GDM1 (cell line): ENCODE data around the gene ZNF611.
A peak's percentile ranks its signal among the peaks of the same experiment; 100 is the strongest.
"Not testable (repeated sequence)": the region's sequence is repeated elsewhere in the genome, so short reads cannot be mapped to it uniquely, and the experiment has no call there.

Source experiments
- DNase-seq: peaks from one replicate; lab custom pipeline; 2025; lab: John Stamatoyannopoulos, UW

The ZNF611 gene

DNA sequence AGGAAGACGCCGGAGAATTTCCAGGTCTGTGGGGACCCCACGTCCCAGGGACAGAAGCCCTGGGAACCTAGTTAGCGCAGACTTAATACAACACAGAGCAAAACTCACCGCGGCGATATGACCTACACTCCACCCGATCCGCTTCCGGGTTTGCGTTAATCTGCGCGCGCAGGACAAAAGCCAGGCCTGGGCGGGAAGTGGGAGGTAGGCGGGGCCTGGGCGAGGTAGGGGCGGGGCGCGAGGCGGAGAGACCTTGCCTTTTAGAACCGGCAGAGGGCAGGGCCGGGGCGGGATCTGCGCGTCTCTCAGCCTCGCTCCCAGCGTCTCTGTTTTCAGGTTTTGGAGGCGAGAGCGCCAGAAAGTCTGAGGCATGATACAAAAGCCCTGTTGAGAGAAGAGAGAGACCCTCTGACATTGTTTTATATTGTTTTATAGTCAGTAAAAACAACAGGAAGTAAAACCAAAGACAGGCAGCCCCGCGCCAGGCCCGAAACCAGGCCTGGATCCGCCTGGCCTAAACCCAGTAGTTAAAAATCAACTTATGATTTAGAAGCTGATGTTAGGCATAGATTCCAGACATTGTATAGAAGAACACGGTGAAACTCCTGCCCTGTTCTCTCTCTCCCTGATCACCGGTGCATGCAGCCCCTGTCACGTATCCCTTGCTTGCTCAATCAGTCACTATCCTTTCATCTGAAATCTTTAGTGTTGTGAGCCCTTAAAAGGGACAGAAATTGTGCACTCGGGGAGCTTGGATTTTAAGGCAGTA, at the start of gene ZNF611:
Gene ZNF611, minus strand, starts transcription at position 152 of the 769 bp plus-strand sequence. CDS start 19,150 bp downstream, outside the sequence.
- DNase-seq = peak; percentile 91

DNA sequence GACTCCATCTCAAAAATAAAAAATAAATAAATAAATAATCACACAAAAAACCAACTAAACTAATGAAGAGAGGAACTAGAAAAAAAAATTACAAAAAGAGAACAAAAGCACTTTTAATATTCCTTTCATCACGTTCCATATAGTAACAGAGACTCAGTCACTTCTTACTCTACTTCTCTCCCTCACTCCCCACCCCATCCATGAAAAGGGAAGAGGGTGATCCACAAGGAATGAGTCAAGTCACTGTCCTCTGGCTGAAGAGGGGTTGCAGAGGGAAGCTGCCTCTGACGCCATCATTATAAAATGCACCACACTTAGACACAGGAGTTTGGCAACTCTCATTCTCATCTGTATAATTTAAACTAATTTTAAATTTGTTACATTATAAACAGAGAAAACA, 48.0 kb upstream of the ZNF611 start:
- DNase-seq = not testable (repeated sequence)

DNA sequence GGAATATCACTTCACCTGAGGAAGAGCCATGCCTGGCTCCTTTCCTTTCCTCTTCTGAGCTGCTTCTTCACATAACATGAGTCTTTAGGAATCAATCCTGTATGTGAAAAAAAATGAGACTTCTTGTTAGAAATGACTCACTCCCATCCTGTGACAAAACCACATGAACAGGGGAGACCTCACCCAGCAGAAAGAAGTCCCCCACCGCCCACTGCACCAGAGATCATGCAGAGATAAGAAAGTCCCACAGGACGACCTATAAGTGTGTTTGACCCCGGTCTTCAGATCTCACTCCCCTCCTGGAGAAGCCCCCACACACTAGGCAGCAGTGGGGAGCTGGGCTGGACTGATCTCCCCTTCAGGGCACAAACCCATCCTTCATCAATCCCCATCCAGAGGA, 44.0 kb upstream of the ZNF611 start:
- no peak for DNase-seq

DNA sequence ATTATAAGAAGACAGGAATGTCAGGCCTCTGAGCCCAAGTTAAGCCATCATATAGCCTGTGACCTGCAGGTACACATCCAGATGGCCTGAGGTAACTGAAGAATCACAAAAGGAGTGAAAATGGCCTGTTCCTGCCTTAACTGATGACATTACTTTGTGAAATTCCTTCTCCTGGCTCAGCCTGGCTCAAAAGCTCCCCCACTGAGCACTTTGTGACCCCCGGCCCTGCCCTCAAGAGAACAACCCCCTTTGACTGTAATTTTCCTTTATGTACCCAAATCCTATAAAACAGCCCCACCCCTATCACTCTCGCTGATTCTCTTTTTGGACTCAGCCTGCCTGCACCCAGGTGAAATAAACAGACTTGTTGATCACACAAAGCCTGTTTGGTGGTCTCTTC, 21.6 kb upstream of the ZNF611 start:
- not testable (repeated sequence) for DNase-seq

DNA sequence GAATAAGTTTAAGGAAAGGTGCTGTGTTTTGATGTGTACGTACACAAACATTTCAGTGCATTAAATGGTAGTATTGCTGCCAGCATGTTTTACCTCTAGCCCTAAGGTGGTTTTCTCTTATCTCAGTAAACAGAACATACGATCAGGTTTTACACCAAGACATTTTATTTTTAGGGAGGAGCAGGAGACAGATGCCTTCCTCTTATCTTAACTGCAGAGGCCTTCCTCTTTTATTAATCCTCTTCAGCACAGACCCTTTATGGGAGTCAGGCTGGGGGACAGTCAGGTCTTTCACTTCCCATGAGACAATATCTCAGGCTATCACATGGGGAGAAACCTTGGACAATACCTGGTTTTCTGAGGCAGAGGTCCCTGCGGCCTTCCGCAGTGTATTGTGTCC, 14.9 kb upstream of the ZNF611 start:
- peak; percentile 16 for DNase-seq

DNA sequence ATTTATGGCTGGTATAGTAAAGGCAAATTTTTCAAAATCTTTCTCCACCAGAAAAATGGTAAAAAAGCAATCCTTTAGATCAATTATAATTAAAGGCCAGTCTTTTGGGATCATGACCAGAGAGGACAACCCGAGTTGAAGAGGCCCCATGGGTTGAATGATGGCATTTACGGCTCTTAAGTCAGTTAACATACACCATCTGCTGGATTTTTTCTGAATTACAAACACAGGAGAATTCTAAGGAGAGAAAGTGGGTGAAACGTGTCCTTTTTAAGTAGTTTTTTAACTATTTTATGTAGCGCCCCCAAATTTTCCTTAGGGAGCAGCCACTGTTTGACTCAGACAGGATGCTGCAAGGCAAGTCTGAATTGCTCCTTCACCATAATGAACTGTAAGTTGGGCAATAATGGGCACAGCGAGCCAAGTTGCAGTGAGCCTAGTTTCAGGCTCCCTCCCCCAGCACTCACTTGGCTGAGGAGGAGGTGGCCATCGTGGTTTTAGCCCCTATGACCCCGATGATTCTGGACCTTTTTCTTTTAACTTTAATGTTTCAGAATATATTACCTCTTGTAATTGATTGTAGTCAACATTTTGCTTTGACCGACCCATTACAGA, 13.6 kb upstream of the ZNF611 start:
- DNase-seq = peak; percentile 1

GRCh38 chr19:52745919-52746318, 11.1 kb upstream of the ZNF611 start:
- not testable (repeated sequence) for DNase-seq

- no peak for DNase-seq
Measured at GRCh38 chr19:52743091-52743490, 8.2 kb upstream of the ZNF611 start.

DNA sequence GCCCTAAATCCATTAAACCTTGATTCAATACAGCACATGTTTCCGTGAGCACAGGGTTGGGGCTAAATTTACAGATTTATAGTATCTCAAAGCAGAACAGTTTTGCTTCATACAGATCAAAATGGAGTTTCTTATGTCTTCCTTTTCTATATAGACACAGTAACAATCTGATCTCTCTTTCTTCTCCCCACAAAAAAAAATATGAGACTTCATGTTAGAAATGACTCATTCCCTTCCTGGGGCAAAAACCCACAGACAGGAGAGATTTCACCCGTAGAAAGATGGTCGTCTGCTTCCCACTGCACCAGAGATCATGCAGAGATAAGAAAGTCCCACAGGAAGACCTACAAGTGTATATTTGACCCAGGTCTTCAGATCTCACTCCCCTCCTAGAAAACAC, 7.7 kb upstream of the ZNF611 start:
- no peak for DNase-seq

GRCh38 chr19:52741951-52742485, 7.2 kb upstream of the ZNF611 start:
- DNase-seq = no peak

- not testable (repeated sequence) for DNase-seq
Measured at GRCh38 chr19:52741371-52741770, 6.5 kb upstream of the ZNF611 start.

DNA sequence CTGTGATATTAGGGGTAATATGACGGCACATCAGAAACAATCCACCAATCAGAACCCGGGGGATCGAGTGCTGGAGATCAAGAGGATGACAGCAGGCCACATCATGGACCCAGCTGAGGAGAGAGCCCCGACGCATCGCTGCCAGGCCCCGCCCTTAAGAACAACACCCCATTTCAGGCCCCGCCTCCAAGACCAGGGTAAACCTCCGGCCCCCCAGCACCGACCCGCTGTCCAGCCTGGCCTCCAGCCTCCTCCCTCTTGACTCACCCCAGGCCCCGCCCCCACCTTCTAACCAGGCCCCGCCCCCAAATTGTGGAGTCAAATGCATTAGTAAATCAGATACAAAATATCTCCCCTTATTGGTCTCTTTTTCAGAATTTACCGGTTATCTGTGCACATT, 4.7 kb upstream of the ZNF611 start:
- no peak for DNase-seq

DNA sequence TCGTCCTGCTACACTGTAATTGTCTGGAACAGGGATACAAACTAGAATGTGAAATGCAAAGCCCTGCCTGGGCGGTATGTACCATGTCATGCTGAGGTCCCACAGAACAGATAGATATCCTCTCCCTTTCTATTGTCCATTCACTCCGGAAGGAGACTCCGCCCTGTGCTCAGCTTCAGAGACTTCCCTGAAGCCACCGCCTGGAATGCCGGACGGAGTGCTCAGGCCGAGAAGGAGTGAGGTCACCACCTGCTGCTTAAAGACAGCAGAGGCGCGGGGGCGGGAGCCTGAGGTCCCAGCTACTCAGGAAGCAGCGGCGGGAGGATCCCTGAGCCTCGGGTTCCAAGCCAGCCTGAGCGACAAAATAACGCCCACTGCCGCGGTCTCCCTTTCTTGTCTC, 890 bp upstream of the ZNF611 start:
- no peak for DNase-seq

- no peak for DNase-seq
Measured at GRCh38 chr19:52734331-52734892, 432 bp downstream of the ZNF611 start.

DNA sequence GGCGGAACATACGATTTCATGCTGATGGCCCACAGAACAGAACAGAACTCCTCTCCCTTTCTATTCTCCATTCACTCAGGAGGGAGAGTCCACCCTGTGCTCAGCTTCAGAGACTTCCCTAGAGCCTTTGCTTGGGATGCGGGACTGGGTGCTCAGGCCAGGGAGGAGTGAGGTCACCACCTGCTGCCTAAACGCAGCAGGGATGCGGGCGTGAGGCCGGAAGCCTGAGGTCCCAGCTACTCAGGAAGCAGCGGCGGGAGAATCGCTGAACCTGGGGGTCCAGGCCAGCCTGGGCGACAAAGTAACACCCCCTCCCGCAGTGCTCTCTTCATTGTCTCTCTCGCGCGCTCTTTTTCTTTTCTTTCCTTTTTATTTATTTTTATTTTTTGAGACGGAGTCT, 8.8 kb downstream of the ZNF611 start:
- DNase-seq = not testable (repeated sequence)

GRCh38 chr19:52725528-52725961, 9.3 kb downstream of the ZNF611 start:
- DNase-seq = no peak

- DNase-seq = no peak
Measured at GRCh38 chr19:52724701-52725514, 9.9 kb downstream of the ZNF611 start.

DNA sequence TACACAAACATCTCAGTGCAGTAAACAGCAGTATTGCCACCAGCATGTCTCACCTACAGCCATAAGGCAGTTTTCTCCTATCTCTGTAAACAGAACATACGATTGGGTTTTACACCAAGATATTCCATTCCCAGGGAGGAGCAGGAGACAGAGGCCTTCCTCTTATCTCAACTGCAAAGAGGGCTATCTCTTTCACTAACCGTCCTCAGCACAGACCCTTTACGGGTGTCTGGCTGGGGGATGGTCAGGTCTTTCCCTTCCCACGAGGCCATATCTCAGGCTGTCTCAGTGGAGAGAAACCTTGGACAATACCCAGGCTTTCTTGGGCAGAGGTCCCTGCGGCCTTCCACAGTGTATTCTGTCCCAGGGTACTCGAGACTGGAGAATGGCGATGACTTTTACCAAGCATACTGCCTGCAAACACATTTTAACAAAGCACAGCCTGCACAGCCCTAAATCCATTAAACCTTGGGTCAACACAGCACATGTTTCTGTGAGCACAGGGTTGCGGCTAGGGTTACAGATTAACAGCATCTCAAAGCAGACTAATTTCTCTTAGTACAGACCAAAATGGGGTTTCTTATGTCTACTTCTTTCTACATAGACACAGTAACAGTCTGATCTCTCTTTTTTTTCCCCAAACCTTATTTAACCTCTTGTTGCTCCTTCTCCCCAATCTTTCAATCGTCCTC, 10.8 kb downstream of the ZNF611 start:
- DNase-seq = not testable (repeated sequence)

- DNase-seq = no peak
Measured at GRCh38 chr19:52722062-52723003, 12.5 kb downstream of the ZNF611 start.

DNA sequence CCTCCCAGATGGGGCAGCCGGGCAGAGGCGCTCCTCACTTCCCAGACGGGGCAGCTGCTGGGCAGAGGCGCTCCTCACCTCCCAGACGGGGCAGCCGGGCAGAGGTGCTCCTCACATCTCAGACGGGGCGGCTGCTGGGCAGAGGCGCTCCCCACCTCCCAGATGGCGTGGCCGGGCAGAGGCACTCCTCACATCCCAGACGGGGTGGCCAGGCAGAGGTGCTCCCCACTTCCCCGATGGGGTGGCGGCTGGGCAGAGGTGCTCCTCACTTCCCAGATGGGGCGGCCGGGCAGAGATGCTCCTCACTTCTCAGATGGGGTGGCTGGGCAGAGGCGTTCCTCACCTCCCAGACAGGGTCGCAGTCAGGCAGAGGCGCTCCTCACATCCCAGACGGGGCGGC, 14.3 kb downstream of the ZNF611 start:
- DNase-seq = not testable (repeated sequence)
